ENCODE measurements around the gene BTG2. TPM values are rescaled to one million over a fixed set of nuclear protein-coding genes. Genes with fewer than 3 reads are reported as not detected.

Gene BTG2
- total and polyA plus RNA-seq, 4 donors: 36.2 to 302 (median 84.2) TPM

GRCh38 chr1:203336097-203336496 is 30.8 kb downstream of the BTG2 start:
- 5 to 10% methylated on average over 1 of the region's 1 CpG for WGBS, 2 donors
- ATAC-seq (ENCODE audit: low FRiP score) (no peak), DNase-seq (no peak)
- Histone ChIP-seq H3K4me3 (ENCODE audit: low read length in 2 of 2) (no peak overlapping the region), H3K9me3 (ENCODE audit: control insufficient read depth, low read length) (no peaks in the 10 kb centered on the region), H3K4me1 (ENCODE audit: control insufficient read depth in 1 of 2, insufficient read depth in 2 of 2, low read length in 2 of 2) (no peaks in the 10 kb centered on the region), H3K27me3 (ENCODE audit: control insufficient read depth in 1 of 2, insufficient read depth in 2 of 2, low read length in 1 of 2) (no peaks in the 10 kb centered on the region), H3K36me3 (ENCODE audit: control insufficient read depth in 1 of 2, insufficient read depth in 2 of 2, low read length in 1 of 2) (no peaks in the 10 kb centered on the region), H3K27ac (ENCODE audit: low read depth in 1 of 2, low read length in 2 of 2) (no peak overlapping the region)
- intact Hi-C loops (cut with DNase I): no loop called here

GRCh38 chr1:203338335-203339036 is 33.2 kb downstream of the BTG2 start:
- Histone ChIP-seq H3K4me1 (ENCODE audit: control insufficient read depth in 1 of 2, insufficient read depth in 2 of 2, low read length in 2 of 2) (no peaks in the 10 kb centered on the region), H3K36me3 (ENCODE audit: control insufficient read depth in 1 of 2, insufficient read depth in 2 of 2, low read length in 1 of 2) (no peaks in the 10 kb centered on the region), H3K27me3 (ENCODE audit: control insufficient read depth in 1 of 2, insufficient read depth in 2 of 2, low read length in 1 of 2) (no peaks in the 10 kb centered on the region), H3K4me3 (ENCODE audit: low read length in 2 of 2) (no peak overlapping the region), H3K27ac (ENCODE audit: low read depth in 1 of 2, low read length in 2 of 2) (peak overlapping the region in 1 of 2 donors; percentile 14), H3K9me3 (ENCODE audit: control insufficient read depth, low read length) (no peaks in the 10 kb centered on the region)
- ATAC-seq (ENCODE audit: low FRiP score) (peak; percentile 80), DNase-seq (peak in 1 of 2 donors; percentile 64)
- 54 to 63% methylated on average over 16 to 18 of the region's 18 CpGs for WGBS, 2 donors
- intact Hi-C loops (cut with DNase I): loop anchor here (1.0 to 2.0 kb wide), 2 partner anchors 66 to 67 kb away; no protein-coding TSS in a partner anchor

- 12 to 15% methylated on average over 7 of the region's 7 CpGs for WGBS, 2 donors
- no peak overlapping the region for H3K4me3 ChIP-seq (ENCODE audit: low read length in 2 of 2)
- DNase-seq (peak in 1 of 2 donors; percentile 70), ATAC-seq (ENCODE audit: low FRiP score) (peak; percentile 82)
- no peaks in the 10 kb centered on the region for H3K27me3 ChIP-seq (ENCODE audit: control insufficient read depth in 1 of 2, insufficient read depth in 2 of 2, low read length in 1 of 2)
- H3K9me3 ChIP-seq (ENCODE audit: control insufficient read depth, low read length): no peaks in the 10 kb centered on the region
- H3K36me3 ChIP-seq (ENCODE audit: control insufficient read depth in 1 of 2, insufficient read depth in 2 of 2, low read length in 1 of 2): no peaks in the 10 kb centered on the region
- intact Hi-C loops (cut with DNase I): loop anchor here (1.0 to 2.0 kb wide), 4 partner anchors 100 to 147 kb away; no protein-coding TSS in a partner anchor
- no peaks in the 10 kb centered on the region for H3K4me1 ChIP-seq (ENCODE audit: control insufficient read depth in 1 of 2, insufficient read depth in 2 of 2, low read length in 2 of 2)
- no peak overlapping the region for H3K27ac ChIP-seq (ENCODE audit: low read depth in 1 of 2, low read length in 2 of 2)
Observed at GRCh38 chr1:203340112-203340790, 34.9 kb downstream of the BTG2 start.

- peak; percentile 71 for ATAC-seq (ENCODE audit: low FRiP score)
- Histone ChIP-seq H3K4me1 (ENCODE audit: control insufficient read depth in 1 of 2, insufficient read depth in 2 of 2, low read length in 2 of 2) (no peaks in the 10 kb centered on the region), H3K27ac (ENCODE audit: low read depth in 1 of 2, low read length in 2 of 2) (no peak overlapping the region), H3K36me3 (ENCODE audit: control insufficient read depth in 1 of 2, insufficient read depth in 2 of 2, low read length in 1 of 2) (peaks cover 0 to 1% of the 10 kb centered on the region in 2 donors), H3K9me3 (ENCODE audit: control insufficient read depth, low read length) (no peaks in the 10 kb centered on the region), H3K27me3 (ENCODE audit: control insufficient read depth in 1 of 2, insufficient read depth in 2 of 2, low read length in 1 of 2) (no peaks in the 10 kb centered on the region), H3K4me3 (ENCODE audit: low read length in 2 of 2) (no peak overlapping the region)
- WGBS, 2 donors: 46 to 55% methylated on average over 23 of the region's 23 CpGs
- intact Hi-C loops (cut with DNase I): no loop called here
- no peak for DNase-seq
Observed at GRCh38 chr1:203342192-203342940, 37.0 kb downstream of the BTG2 start.

GRCh38 chr1:203343956-203344754 is 38.8 kb downstream of the BTG2 start:
- intact Hi-C loops (cut with DNase I): no loop called here
- H3K4me1 ChIP-seq (ENCODE audit: control insufficient read depth in 1 of 2, insufficient read depth in 2 of 2, low read length in 2 of 2): peaks cover 0 to 5% of the 10 kb centered on the region in 2 donors
- ATAC-seq (ENCODE audit: low FRiP score) (no peak), DNase-seq (no peak)
- whole genome bisulfite sequencing, 2 donors: 59 to 77% methylated on average over 9 of the region's 9 CpGs
- peak overlapping the region in 1 of 2 donors; percentile 55 for H3K27ac ChIP-seq (ENCODE audit: low read depth in 1 of 2, low read length in 2 of 2)
- H3K9me3 ChIP-seq (ENCODE audit: control insufficient read depth, low read length): no peaks in the 10 kb centered on the region
- H3K27me3 ChIP-seq (ENCODE audit: control insufficient read depth in 1 of 2, insufficient read depth in 2 of 2, low read length in 1 of 2): no peaks in the 10 kb centered on the region
- H3K4me3 ChIP-seq (ENCODE audit: low read length in 2 of 2): no peak overlapping the region
- peaks cover 0 to 1% of the 10 kb centered on the region in 2 donors for H3K36me3 ChIP-seq (ENCODE audit: control insufficient read depth in 1 of 2, insufficient read depth in 2 of 2, low read length in 1 of 2)

GRCh38 chr1:203346060-203346768 is 40.9 kb downstream of the BTG2 start:
- Histone ChIP-seq H3K4me1 (ENCODE audit: control insufficient read depth in 1 of 2, insufficient read depth in 2 of 2, low read length in 2 of 2) (peaks cover 0 to 5% of the 10 kb centered on the region in 2 donors), H3K36me3 (ENCODE audit: control insufficient read depth in 1 of 2, insufficient read depth in 2 of 2, low read length in 1 of 2) (peaks cover 0 to 1% of the 10 kb centered on the region in 2 donors), H3K9me3 (ENCODE audit: control insufficient read depth, low read length) (no peaks in the 10 kb centered on the region), H3K4me3 (ENCODE audit: low read length in 2 of 2) (no peak overlapping the region), H3K27ac (ENCODE audit: low read depth in 1 of 2, low read length in 2 of 2) (no peak overlapping the region), H3K27me3 (ENCODE audit: control insufficient read depth in 1 of 2, insufficient read depth in 2 of 2, low read length in 1 of 2) (no peaks in the 10 kb centered on the region)
- ATAC-seq (ENCODE audit: low FRiP score): no peak
- intact Hi-C loops (cut with DNase I): no loop called here
- WGBS, 2 donors: 86 to 89% methylated on average over 7 of the region's 7 CpGs
- DNase-seq: no peak

- DNase-seq: no peak
- H3K4me1 ChIP-seq (ENCODE audit: control insufficient read depth in 1 of 2, insufficient read depth in 2 of 2, low read length in 2 of 2): peaks cover 0 to 5% of the 10 kb centered on the region in 2 donors
- H3K9me3 ChIP-seq (ENCODE audit: control insufficient read depth, low read length): no peaks in the 10 kb centered on the region
- H3K27ac ChIP-seq (ENCODE audit: low read depth in 1 of 2, low read length in 2 of 2): no peak overlapping the region
- WGBS, 2 donors: 97% methylated on average over 3 of the region's 3 CpGs
- H3K4me3 ChIP-seq (ENCODE audit: low read length in 2 of 2): no peak overlapping the region
- no peaks in the 10 kb centered on the region for H3K27me3 ChIP-seq (ENCODE audit: control insufficient read depth in 1 of 2, insufficient read depth in 2 of 2, low read length in 1 of 2)
- H3K36me3 ChIP-seq (ENCODE audit: control insufficient read depth in 1 of 2, insufficient read depth in 2 of 2, low read length in 1 of 2): peaks cover 0 to 1% of the 10 kb centered on the region in 2 donors
- intact Hi-C loops (cut with DNase I): no loop called here
- ATAC-seq (ENCODE audit: low FRiP score): no peak
Observed at GRCh38 chr1:203346769-203347102, 41.4 kb downstream of the BTG2 start.

GRCh38 chr1:203349166-203349565 is 43.8 kb downstream of the BTG2 start:
- DNase-seq (no peak), ATAC-seq (ENCODE audit: low FRiP score) (no peak)
- 93 to 98% methylated on average over 1 of the region's 1 CpG for WGBS, 2 donors
- H3K4me3 ChIP-seq (ENCODE audit: low read length in 2 of 2): no peak overlapping the region
- H3K9me3 ChIP-seq (ENCODE audit: control insufficient read depth, low read length): no peaks in the 10 kb centered on the region
- H3K36me3 ChIP-seq (ENCODE audit: control insufficient read depth in 1 of 2, insufficient read depth in 2 of 2, low read length in 1 of 2): peaks cover 0 to 1% of the 10 kb centered on the region in 2 donors
- peaks cover 0 to 5% of the 10 kb centered on the region in 2 donors for H3K4me1 ChIP-seq (ENCODE audit: control insufficient read depth in 1 of 2, insufficient read depth in 2 of 2, low read length in 2 of 2)
- H3K27me3 ChIP-seq (ENCODE audit: control insufficient read depth in 1 of 2, insufficient read depth in 2 of 2, low read length in 1 of 2): no peaks in the 10 kb centered on the region
- intact Hi-C loops (cut with DNase I): no loop called here
- peak overlapping the region in 1 of 2 donors; percentile 14 for H3K27ac ChIP-seq (ENCODE audit: low read depth in 1 of 2, low read length in 2 of 2)
